Kidney epithelial cell (primary cell): Measurements from ENCODE around the gene CELF2. TPM values are rescaled to one million over a fixed set of nuclear protein-coding genes. Genes with fewer than 3 reads are reported as not detected.

ENCODE experiments used
- DNase-seq: peaks from one replicate; pipeline ENCODE4 v3.0.0-alpha.2; 2010; ENCODE audit warnings: low read depth
- H3K27me3 ChIP-seq: 2 replicates; pipeline ENCODE4 v1.6.0; 2011; ENCODE audit warnings: low read length; ENCODE audit not compliant: control insufficient read depth, insufficient read depth
- H3K36me3 ChIP-seq: 2 replicates; pipeline ENCODE4 v1.5.1; 2011; ENCODE audit warnings: low read length; ENCODE audit not compliant: control insufficient read depth, insufficient read depth
- H3K4me3 ChIP-seq: 2 replicates; pipeline ENCODE4 v1.5.1; 2011; ENCODE audit warnings: low read depth, mild to moderate bottlenecking, control low read depth, low read length
- CTCF ChIP-seq: IDR thresholded peaks from 2 replicates; pipeline ENCODE4 v1.5.1; 2011; ENCODE audit warnings: mild to moderate bottlenecking, moderate library complexity, low read length, control low read depth, inconsistent platforms; ENCODE audit not compliant: insufficient read depth, poor library complexity, severe bottlenecking
- total RNA-seq: library from RNA; depleted of rRNA; stranded (reverse); fragments of >200 nt; gene quantifications from 2 replicates; pipeline ENCODE4 v1.2.3, GENCODE V29; 2015

Gene CELF2
- total RNA-seq, 1 donor from 2014 or later = 15.2 TPM

DNA sequence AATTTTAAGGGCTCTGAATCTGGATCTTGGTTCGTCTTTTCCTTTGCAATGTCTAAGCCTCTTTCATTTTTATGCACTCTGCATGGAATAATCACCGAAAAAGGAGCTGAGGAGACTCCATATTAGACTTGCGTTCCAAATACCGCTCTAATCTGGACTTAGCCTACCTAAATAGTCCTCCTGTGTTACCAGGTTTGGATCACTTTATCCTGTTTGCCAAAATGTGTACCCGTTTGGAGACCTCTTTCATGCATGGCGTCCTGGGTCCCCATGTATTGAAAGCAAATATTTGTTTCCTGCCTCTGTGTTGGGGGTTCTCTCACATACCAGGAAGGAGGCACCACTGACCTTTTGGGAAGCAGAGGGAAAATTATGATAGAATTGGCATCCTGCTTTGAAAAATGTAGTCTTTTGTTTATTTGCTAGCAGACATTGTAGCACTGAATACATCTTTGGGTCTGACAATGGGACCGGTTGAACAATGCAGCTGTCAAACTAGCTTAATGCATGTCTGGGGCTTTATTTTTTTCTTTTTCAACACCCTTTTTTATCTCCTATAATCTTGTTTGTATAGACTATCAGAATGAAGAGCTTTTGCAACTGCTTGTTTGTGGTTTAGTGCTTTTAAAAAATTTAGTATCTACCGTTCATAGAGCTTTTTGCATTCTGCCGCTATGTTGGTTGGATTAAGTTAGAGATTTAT, 11.8 kb upstream of the CELF2 start:
- H3K36me3 ChIP-seq = no peaks in the 10 kb centered on the region
- H3K27me3 ChIP-seq = peaks cover 2% of the 10 kb centered on the region
- no peak for TF ChIP-seq CTCF
- DNase-seq = no peak
- H3K4me3 ChIP-seq = no peak overlapping the region

DNA sequence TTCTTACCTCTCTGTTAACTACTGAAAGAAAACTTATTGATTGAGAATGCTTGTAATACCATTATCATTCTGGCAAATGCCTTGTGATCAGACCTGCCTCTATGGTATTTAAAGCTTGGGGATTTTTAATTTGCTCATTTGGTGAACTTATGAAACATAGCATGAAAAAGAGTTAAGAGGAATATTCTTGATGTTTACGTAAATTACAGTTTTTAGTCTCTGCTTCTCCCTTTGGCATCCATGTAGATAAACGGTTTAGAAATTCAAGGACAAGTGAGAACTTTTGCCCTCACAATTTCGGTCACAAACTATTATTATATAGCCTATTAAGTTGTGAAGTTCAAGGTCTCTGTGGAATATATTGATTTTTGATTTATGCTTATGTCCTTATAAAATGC, 11.2 kb upstream of the CELF2 start:
- peaks cover 2% of the 10 kb centered on the region for H3K27me3 ChIP-seq
- TF ChIP-seq CTCF = no peak

DNA sequence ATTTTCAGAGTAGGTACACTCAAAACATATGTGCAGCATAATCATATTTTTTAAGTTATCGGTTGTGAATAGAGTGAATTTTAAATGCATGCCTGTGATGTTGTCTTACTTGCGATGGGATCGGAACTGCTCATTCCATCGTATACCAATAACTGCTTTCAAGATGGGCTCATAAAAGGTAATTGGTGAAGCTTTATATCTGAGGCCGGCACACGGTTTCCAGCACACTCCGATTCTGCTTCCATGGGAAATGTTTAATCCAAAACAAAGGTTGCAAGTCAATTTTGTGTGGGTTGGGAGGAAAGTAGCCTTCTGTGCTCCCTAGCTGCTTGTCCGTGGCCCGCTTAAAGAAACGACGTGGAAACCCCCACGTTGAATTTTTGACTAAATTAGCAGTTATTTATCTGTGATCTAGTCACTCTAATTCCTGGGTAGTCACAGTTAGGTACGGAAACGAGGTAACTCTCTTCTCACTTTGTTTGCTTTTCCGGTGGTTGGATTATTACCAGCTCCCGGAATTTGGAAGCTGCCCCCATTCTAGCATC, 10.1 kb upstream of the CELF2 start:
- DNase-seq = no peak
- H3K27me3 ChIP-seq = peaks cover 2% of the 10 kb centered on the region
- no peak overlapping the region for H3K4me3 ChIP-seq
- no peak for TF ChIP-seq CTCF
- no peaks in the 10 kb centered on the region for H3K36me3 ChIP-seq

More for the DNA sequence above, 11.2 kb upstream of the CELF2 start:
- Histone ChIP-seq H3K4me3 (no peak overlapping the region), H3K36me3 (no peaks in the 10 kb centered on the region)
- DNase-seq = no peak

- no peak for TF ChIP-seq CTCF
- Histone ChIP-seq H3K27me3 (peaks cover 2% of the 10 kb centered on the region), H3K4me3 (no peak overlapping the region), H3K36me3 (no peaks in the 10 kb centered on the region)
- no peak for DNase-seq
These were observed 8.0 kb upstream of the CELF2 start for GRCh38 chr10:11009471-11010308.

- H3K36me3 ChIP-seq = no peaks in the 10 kb centered on the region
- DNase-seq = no peak
- H3K4me3 ChIP-seq = no peak overlapping the region
- H3K27me3 ChIP-seq = peaks cover 2% of the 10 kb centered on the region
- TF ChIP-seq CTCF = no peak
These were observed 7.1 kb upstream of the CELF2 start for GRCh38 chr10:11010582-11010981.
